Measurements from ENCODE around the gene TSHZ2. TPM values are rescaled to one million over a fixed set of nuclear protein-coding genes. Genes with fewer than 3 reads are reported as not detected.

The TSHZ2 gene
- total RNA-seq, 4 donors from 2014 or later = 1.0 to 3.5 (median 2.8) TPM

DNA sequence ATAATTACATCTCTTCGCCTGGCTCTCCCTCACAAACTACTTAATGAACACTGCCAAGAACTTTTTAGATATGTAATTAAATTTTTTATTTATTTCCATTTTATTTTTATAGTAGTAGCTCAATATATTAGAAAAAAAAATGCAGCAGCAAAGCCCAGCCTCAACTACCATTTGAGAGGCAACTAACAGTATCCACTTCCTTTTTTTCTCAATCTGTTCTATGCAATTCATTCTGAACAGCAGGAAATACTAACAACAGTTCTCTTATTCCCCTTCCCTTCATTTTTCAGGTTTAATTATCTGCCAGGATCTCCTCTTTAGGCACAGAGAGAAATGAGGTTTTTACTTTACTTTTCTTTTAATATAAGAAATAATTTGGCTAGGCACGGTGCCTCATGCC is 508.8 kb downstream of the TSHZ2 start:
- Histone ChIP-seq H3K9me3 (no peaks in the 10 kb centered on the region), H3K27me3 (no peaks in the 10 kb centered on the region), H3K27ac (no peak overlapping the region), H3K36me3 (no peaks in the 10 kb centered on the region), H3K4me3 (no peak overlapping the region), H3K4me1 (no peaks in the 10 kb centered on the region)
- intact Hi-C loops (cut with DNase I; ENCODE audit: low total_unique reads) = no loop called here
- in situ Hi-C loops (cut with MboI; ENCODE audit: low sequenced_read_pairs in 4 of 4) = no loop called here
- no peak for TF ChIP-seq POLR2A (IDR thresholded peaks at IDR 0.05)
- TF ChIP-seq, protein P1, sequence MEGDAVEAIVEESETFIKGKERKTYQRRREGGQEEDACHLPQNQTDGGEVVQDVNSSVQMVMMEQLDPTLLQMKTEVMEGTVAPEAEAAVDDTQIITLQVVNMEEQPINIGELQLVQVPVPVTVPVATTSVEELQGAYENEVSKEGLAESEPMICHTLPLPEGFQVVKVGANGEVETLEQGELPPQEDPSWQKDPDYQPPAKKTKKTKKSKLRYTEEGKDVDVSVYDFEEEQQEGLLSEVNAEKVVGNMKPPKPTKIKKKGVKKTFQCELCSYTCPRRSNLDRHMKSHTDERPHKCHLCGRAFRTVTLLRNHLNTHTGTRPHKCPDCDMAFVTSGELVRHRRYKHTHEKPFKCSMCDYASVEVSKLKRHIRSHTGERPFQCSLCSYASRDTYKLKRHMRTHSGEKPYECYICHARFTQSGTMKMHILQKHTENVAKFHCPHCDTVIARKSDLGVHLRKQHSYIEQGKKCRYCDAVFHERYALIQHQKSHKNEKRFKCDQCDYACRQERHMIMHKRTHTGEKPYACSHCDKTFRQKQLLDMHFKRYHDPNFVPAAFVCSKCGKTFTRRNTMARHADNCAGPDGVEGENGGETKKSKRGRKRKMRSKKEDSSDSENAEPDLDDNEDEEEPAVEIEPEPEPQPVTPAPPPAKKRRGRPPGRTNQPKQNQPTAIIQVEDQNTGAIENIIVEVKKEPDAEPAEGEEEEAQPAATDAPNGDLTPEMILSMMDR (IDR thresholded peaks at IDR 0.05 in 4 of 5, conservative IDR thresholded peaks at IDR 0.05 in 1 of 5) = no peak
- DNase-seq (no peak), ATAC-seq (no peak)

DNA sequence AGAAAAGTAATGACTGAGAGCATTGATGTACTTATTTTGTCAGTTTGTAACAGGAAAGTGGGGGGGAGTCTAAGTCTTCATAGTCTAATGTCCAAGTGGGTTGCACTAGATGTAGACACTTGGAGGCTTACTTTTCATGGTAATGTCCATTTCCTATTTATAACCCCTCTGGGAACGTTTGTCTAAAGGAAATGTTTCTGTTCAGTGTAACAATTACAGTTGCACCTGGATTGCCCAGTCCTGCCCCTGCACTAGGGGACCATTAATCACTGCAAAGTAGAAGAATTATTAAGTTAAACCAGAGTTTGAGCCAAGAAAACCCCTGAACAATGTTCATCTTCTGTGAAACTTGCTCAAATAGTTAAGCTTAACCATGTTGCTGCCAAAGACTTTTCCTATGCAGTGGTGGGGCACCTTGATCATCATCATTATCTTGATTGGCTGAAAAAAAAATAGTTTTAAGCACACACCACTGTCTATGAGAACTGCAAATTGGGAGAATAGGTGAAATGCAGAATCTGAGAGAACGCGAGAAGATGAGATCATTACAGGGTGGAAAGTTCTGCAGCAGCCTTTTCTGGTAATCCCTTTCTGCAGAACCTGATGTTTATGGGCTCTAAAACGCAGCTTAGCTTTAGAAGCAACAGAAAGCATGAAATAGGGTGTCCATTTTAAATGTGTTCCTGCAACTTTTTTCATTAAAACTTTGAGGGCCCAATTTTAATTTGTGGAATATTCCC is 515.5 kb downstream of the TSHZ2 start:
- Histone ChIP-seq H3K9me3 (no peaks in the 10 kb centered on the region), H3K27ac (no peak overlapping the region), H3K4me1 (no peaks in the 10 kb centered on the region), H3K4me3 (no peak overlapping the region), H3K36me3 (no peaks in the 10 kb centered on the region), H3K27me3 (no peaks in the 10 kb centered on the region)
- TF ChIP-seq, protein P1 (IDR thresholded peaks at IDR 0.05 in 4 of 5, conservative IDR thresholded peaks at IDR 0.05 in 1 of 5) = no peak
- no peak for TF ChIP-seq POLR2A (IDR thresholded peaks at IDR 0.05)
- no peak for DNase-seq
- no peak for ATAC-seq
- in situ Hi-C loops (cut with MboI; ENCODE audit: low sequenced_read_pairs in 4 of 4) (no loop called here), intact Hi-C loops (cut with DNase I; ENCODE audit: low total_unique reads) (no loop called here)

DNA sequence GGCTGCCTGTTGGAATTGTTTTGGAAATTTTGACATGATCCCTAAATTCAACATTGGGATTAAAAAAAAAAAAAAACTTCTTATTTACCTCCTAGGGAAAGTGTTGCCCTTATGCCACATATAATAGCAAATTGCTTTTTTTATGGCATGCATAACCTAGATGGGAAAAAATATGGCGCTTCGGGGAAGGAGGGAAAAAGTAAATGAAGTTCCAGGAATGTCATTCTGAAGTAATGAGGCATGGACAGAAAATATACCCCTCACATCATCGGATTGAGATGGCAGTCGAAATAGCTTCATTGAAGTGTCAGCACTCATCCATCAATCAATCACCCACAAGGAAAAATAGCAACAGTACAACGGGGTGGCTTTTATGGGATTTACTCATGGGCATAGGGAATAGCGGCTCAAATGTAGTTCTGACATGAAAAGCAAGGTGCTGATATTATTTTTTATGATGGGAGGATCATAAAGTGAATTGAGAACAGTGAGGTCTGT is 516.7 kb downstream of the TSHZ2 start:
- intact Hi-C loops (cut with DNase I; ENCODE audit: low total_unique reads) = no loop called here
- H3K27me3 ChIP-seq = no peaks in the 10 kb centered on the region
- DNase-seq = no peak
- H3K27ac ChIP-seq = no peak overlapping the region
- H3K4me3 ChIP-seq = no peak overlapping the region
- H3K36me3 ChIP-seq = no peaks in the 10 kb centered on the region
- TF ChIP-seq POLR2A (IDR thresholded peaks at IDR 0.05) = no peak
- ATAC-seq = no peak
- in situ Hi-C loops (cut with MboI; ENCODE audit: low sequenced_read_pairs in 4 of 4) = no loop called here
- H3K9me3 ChIP-seq = no peaks in the 10 kb centered on the region
- H3K4me1 ChIP-seq = no peaks in the 10 kb centered on the region

DNA sequence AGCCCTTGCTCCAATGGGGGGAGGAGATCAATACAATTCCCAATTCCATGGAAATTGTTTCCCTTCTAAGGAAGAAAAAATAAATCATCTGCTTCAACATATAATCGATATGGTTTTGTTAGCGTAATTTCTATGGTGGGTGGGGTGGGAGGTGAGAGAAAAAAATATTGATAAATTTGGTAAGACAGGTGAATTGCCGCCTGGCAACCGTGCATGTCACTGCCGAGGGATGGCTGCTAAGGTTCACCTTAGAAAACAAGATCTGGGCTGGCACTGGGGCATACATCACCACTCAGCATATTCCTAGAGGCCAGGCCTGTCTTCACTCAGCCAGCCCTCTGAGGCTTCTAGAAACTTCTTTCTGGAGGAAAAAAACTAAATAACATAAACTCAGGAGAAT is 517.4 kb downstream of the TSHZ2 start:
- intact Hi-C loops (cut with DNase I; ENCODE audit: low total_unique reads) (no loop called here), in situ Hi-C loops (cut with MboI; ENCODE audit: low sequenced_read_pairs in 4 of 4) (no loop called here)
- TF ChIP-seq, protein P1 (IDR thresholded peaks at IDR 0.05 in 4 of 5, conservative IDR thresholded peaks at IDR 0.05 in 1 of 5) = no peak
- no peak for TF ChIP-seq POLR2A (IDR thresholded peaks at IDR 0.05)
- Histone ChIP-seq H3K4me3 (no peak overlapping the region), H3K9me3 (no peaks in the 10 kb centered on the region), H3K27me3 (no peaks in the 10 kb centered on the region), H3K4me1 (no peaks in the 10 kb centered on the region), H3K36me3 (no peaks in the 10 kb centered on the region), H3K27ac (no peak overlapping the region)
- DNase-seq (no peak), ATAC-seq (no peak)

DNA sequence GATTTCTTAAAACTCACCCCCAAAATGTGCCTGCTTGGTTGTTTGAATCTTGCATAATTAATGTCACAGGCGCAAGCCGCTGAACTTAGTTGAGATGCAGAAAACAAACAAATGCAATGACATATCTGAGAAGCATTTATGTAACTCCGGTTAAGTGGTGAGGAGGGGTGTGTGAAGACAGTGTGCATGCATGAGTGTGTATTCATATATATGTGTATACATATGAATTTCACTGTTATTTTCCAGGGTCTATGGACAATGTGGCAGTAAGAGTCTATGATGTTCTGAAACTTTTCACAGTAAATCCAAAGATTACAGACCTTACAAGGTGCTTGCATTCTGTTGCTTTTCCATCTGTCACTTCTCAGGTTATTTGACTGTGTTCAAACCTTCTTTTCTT is 518.5 kb downstream of the TSHZ2 start:
- TF ChIP-seq POLR2A (IDR thresholded peaks at IDR 0.05) = no peak
- TF ChIP-seq, protein P1 (IDR thresholded peaks at IDR 0.05 in 4 of 5, conservative IDR thresholded peaks at IDR 0.05 in 1 of 5) = no peak
- no peak overlapping the region for H3K27ac ChIP-seq
- H3K4me1 ChIP-seq = no peaks in the 10 kb centered on the region
- no peak overlapping the region for H3K4me3 ChIP-seq
- ATAC-seq = no peak
- intact Hi-C loops (cut with DNase I; ENCODE audit: low total_unique reads) = no loop called here
- H3K9me3 ChIP-seq = no peaks in the 10 kb centered on the region
- DNase-seq = no peak
- no peaks in the 10 kb centered on the region for H3K27me3 ChIP-seq
- in situ Hi-C loops (cut with MboI; ENCODE audit: low sequenced_read_pairs in 4 of 4) = no loop called here
- no peaks in the 10 kb centered on the region for H3K36me3 ChIP-seq
